HG03095 (cell line): ENCODE results near the gene STUM.
A peak's percentile ranks its signal among the peaks of the same experiment; 100 is the strongest.
"Not testable (repeated sequence)": the region's sequence is repeated elsewhere in the genome, so short reads cannot be mapped to it uniquely, and the experiment has no call there.

Experiments used
- ATAC-seq: cut with Tn5 transposase; IDR thresholded peaks from one replicate; pipeline ENCODE4 v1.9.1; 2021; ENCODE audit warnings: moderate library complexity; ENCODE audit not compliant: unreplicated experiment

STUM gene

DNA sequence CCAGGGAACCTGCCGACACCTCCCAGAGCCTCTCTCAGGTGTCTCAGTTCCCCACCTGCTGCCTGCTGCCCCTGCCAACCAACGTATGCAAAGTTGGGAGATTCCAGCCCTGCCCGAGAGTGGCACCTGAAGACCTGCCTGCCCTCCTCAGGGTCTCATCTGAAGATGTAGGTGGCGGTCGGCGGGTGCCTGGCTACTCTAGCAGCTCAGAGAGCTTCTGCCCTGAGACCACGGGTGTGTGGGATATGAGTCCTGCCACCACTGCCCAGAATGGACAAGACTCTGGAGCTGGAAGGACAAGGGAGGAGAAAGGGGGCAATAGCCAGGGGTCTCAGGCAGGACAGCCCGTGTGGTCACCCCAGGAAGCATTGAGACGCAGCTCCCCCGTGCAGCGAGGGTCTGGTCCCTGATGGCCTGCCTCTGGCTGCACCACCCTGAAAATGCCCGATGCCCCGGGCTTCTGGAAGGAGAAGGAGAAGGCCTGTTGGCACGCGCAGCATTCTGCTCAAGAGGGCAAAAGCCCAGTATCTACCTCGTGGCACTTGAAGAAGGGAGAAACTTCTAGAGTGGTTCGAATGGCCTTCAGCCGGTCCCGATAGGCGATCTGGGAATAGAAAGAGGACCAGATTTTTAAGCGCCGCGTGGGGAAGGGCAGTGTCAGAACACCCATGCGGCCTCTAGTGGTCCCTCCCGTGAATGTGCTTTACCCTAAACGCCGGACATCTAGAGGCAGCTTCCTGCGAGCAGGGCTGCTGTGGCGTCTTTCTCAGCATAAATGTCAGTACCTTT is 88.8 kb downstream of the STUM start:
- ATAC-seq, result no peak

GRCh38 chr1:226638001-226638601 is 89.5 kb downstream of the STUM start:
- no peak for ATAC-seq

- ATAC-seq, result no peak
Measured at GRCh38 chr1:226638608-226639007, 90.0 kb downstream of the STUM start.

DNA sequence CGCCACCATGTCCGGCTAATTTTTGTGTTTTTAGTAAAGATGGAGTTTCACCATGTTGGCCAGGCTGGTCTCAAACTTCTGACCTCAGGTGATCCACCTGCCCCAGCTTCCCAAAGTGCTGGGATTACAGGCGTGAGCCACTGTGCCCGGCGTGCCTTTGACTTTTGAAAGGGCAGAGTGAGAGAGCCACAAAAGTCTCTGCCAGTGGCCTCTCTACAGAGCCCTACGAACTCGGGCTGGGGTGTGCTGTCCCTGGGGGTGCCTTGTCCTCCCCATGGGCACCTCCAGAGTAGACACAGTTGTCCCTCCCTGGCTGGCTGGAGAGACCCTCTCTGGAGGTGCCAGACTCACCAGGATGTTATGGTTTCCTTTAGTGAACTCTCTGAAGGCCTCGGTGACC is 90.6 kb downstream of the STUM start:
- not testable (repeated sequence) for ATAC-seq

DNA sequence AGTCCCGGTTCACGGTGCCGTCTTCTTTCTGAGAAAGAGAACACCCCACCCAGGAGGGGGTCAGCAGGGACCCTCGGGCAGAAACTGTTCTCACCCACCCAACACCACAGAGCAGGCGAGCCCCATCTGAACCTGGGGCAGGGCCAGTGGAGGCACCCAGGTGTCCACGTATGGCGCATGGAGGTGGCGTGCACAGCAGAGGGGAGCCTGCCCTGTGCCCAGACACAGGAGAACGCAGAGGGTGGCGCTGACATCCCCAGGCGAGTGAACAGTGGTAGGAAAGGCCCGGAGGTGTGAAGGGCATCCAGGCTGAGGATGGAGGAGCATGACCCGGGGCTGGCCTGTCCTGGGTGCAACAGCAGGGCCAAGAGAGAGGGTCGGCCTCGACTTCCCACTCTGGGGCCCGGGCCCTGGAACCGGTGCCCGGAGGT is 91.1 kb downstream of the STUM start:
- ATAC-seq, result no peak

DNA sequence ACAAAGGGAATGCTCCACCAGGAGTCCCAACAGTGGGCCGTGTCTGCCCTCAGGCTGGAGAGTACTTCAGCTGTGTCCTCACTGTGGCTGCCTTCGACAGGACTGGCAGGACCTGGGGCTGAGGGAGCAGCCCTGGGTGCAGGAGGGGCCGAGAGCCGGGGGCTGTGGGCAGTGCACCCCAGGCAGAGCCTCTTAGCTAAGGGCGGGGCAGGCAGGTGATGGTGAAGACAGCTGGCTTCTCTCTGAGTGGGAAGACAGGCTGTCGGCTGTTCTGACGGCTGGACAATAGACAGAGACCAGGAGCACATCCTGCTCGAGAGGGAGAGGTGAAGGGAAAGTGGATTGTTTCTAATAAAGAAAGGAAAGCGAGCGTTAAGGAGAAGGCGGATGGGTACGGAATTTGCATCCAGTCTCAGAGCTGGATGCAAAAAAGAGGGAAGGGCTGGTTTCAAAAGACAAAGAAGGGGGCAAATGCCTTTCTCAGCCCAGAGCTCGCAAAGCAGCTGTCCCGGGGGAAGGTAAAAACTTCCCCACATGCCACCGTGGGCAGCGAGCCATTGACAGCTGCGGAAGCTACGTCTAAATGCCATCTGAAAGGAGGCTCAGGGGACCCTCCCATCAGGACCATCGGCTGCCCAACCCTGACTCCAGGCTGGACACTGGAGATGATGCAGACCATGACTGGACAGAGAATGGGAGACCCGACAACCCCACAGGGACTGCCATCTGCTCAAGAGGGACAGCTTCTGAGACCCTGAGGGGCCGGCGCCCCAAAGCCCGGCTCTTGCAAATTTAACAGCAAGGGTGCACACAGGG is 92.0 kb downstream of the STUM start:
- no peak for ATAC-seq

DNA sequence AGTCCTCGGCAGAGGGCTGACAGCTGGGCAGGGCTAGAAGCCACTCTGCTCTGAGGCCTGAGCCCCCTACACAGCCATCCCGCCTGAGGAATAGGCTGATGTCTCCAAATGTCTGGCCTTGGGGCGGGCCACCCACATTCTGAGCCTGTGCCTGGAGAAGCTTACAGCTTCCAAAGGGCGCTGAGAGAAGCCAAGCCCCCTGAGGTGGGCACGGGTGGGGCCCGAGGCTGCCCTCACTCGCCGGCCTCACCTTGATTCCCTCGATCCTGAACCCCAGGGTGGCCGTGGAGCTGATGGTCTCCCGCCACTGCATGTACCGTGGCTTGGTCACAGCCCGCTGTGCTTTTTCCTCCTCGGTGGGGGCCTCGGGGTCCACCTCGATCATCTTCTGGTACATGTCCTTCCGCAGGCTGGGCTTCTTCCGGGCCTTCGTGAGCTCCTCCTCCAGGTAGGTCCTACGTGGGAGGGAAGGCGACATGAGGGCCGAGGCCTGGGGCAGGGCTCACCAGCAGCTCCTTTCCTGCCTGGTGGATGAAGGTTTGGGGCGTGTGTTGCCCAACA is 93.2 kb downstream of the STUM start:
- ATAC-seq, result no peak

DNA sequence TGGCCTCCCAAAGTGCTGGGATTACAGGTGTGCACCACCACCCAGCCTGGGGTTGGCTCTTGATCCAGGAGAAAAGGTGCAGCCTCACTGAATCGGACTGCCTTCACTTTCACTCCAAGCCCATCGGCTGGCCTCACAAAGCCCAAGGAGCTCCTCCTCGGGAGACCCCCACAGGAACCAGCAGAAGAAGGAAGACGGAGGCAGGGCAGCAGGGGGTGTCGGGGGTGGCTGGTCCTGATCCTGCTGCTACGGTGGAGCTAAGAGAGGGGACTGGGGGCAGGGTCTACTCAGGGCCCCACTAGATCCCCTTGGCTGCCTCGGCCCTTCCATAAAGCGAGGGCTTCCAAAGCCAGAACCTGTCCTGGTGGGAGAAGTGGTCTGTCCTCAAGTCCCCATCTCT is 93.9 kb downstream of the STUM start:
- ATAC-seq, result no peak

GRCh38 chr1:226643177-226643576 is 94.6 kb downstream of the STUM start:
- peak; percentile 64 for ATAC-seq

- ATAC-seq, result peak; percentile 49
Measured at GRCh38 chr1:226643611-226644540, 95.3 kb downstream of the STUM start.

GRCh38 chr1:226644541-226645176 is 96.1 kb downstream of the STUM start:
- no peak for ATAC-seq

- no peak for ATAC-seq
Measured at GRCh38 chr1:226645279-226645976, 96.9 kb downstream of the STUM start.

GRCh38 chr1:226646026-226646869 is 97.7 kb downstream of the STUM start:
- ATAC-seq, result no peak

GRCh38 chr1:226646870-226647449 is 98.4 kb downstream of the STUM start:
- no peak for ATAC-seq

DNA sequence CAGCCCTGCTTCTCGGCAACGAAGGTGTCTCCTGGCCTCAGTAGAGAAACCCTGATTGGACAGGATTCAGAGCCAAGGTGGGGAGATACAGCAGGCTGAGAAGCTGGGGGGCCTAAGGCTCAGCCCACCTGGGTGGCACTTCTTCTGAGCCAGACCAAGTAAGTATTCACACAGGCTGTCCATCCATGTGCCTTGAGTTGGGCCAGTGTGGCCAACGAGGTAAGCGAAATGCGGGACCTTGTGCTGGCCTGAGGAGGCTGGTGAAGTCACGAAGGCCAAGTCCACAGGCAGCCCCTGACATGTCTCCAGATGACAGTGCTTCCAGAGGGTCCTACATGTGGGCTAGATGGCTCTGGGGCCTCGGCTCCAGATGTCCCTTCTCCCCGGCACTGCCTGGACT is 99.2 kb downstream of the STUM start:
- ATAC-seq, result no peak

DNA sequence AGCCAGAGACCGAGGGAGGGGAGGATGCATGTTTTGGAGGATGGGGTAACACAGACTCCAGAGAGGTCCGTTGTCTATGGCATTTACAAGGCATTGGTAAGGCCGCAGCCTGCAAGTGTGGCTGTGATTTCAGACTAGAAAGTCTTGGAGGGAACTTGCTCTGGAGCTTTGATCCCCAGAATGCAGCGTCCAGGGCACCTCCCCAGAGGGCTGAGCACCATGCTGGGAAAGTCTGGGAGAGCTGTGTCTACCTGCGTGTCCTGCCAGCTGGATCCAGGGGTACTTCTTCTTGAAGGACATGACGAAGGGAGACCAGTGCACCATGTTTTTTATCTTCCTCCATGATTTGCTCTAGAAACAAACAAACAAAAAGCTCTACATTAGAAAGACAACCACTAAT is 99.9 kb downstream of the STUM start:
- no peak for ATAC-seq

GRCh38 chr1:226649244-226649643 is 100.7 kb downstream of the STUM start:
- no peak for ATAC-seq

- no peak for ATAC-seq
Measured at GRCh38 chr1:226649780-226650179, 101.2 kb downstream of the STUM start.
